Gastroesophageal sphincter (tissue), 3 donors: ENCODE results near the gene FAM9B.

Source experiments
- CTCF ChIP-seq, 4 experiments: fragments of 200-600 bp in 2 of 4; fragments of 450-650 bp in 2 of 4; sonication (generic) in 1 of 4; IDR thresholded peaks; one replicate each; pipeline ENCODE4 v1.5.1; 2017 to 2019; ENCODE audit warnings: antibody characterized with exemption in 4 of 4, mild to moderate bottlenecking in 2 of 4, moderate library complexity in 2 of 4
- EP300 ChIP-seq: sonication (generic); formaldehyde crosslinking; IDR thresholded peaks from one replicate; pipeline ENCODE4 v1.6.1; 2017; ENCODE audit warnings: antibody characterized with exemption, mild to moderate bottlenecking
- POLR2A ChIP-seq, 2 donors: fragments of 450-650 bp; IDR thresholded peaks; one replicate each; pipeline ENCODE4 v1.6.1; 2017; ENCODE audit warnings: antibody characterized with exemption in 2 of 2, mild to moderate bottlenecking in 2 of 2, moderate library complexity in 1 of 2
- POLR2AphosphoS5 ChIP-seq: sonication (generic); formaldehyde crosslinking; IDR thresholded peaks from one replicate; pipeline ENCODE4 v1.6.1; 2017; ENCODE audit warnings: antibody characterized with exemption

GRCh38 chrX:8984231-8984630 is 49.7 kb downstream of the FAM9B start:
- TF ChIP-seq POLR2A (IDR thresholded peaks at IDR 0.05) (no peak), EP300 (no peak), CTCF (IDR thresholded peaks at IDR 0.05) (no peak), POLR2AphosphoS5 (no peak)
